Bladder microvascular endothelial cell (primary cell): ENCODE data around the gene HAUS7. TPM values are rescaled to one million over a fixed set of nuclear protein-coding genes. Genes with fewer than 3 reads are reported as not detected.

Experiments used
- total RNA-seq: library from RNA; depleted of rRNA; stranded (reverse); fragments of >200 nt; gene quantifications from 2 replicates; pipeline ENCODE4 v1.2.3, GENCODE V29; 2014

HAUS7 gene
- 15.9 and 21.5 TPM in 2 replicates for total RNA-seq

DNA sequence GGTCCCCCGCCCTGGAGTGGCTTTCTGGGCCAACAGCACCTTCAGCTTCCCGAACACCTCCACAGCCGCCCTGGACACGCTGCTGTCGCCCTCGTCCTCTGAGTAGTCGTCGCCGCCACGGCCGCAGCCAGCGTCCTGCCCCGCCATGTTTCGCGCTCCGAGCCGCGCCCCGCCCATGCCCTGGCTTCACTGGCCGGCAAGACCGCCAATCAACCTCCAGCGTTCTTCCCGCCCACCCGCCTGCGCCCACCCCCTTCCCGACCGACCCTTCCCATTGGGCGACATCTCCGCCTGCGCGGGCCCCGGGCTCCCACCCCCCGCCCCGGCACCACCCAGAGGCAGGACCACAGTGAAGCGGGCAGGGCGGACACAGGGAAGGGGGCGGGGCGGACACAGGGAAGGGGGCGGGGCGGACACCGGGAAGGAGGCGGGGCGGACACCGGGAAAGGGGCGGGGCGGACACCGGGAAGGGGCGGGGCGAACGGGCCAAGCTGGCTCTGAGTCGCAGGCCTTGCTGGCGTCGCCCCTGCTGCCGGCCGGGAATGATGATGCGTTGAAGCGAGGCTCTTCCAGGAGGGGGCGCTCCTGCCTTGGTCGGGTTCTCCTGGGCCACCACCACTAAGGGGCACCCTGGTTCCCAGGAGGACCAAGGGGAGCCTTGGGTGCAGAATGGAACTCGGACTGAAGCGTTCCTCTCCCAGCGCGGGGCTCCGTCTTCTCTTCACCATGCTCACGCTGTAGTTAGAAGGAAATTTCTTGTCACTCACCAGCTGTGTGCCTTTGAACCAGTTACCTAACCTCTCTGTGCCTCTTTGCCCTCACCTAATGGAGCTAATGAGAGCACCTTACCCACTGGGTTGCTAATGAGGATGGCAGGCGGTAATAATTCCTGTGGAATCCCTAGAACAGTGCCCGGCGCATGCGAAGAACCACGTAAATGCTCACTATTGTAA, at the start of gene HAUS7:
Gene HAUS7, minus strand, starts transcription at position 166 of the 953 bp plus-strand sequence. Its CDS starts 19 bp downstream, at position 147.

DNA sequence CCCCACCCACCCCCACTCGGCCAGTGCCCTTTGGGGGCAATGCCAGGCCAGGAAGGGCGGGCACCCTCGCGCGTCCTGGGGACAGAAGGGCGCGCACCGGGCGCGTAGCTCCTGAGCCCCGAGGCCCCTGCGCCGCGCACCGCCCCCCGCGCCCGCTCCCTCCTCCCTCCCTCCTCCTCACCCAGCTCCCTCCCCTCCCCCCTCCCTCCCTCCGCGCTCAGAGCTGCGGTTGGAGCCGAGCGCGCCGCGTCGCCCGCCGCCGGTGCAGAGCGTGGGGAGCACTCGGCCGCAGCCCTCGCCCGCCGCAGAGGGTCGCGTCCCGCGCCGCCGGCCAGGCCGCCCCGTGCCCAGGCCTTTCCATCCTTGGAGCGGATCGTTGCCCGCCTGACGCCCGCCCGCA, 47.0 kb upstream of the HAUS7 start, which contains the start of gene ATP2B3:
Gene ATP2B3, plus strand, starts transcription at position 220 of the 400 bp plus-strand sequence. CDS start 18,606 bp downstream, outside the sequence.

DNA sequence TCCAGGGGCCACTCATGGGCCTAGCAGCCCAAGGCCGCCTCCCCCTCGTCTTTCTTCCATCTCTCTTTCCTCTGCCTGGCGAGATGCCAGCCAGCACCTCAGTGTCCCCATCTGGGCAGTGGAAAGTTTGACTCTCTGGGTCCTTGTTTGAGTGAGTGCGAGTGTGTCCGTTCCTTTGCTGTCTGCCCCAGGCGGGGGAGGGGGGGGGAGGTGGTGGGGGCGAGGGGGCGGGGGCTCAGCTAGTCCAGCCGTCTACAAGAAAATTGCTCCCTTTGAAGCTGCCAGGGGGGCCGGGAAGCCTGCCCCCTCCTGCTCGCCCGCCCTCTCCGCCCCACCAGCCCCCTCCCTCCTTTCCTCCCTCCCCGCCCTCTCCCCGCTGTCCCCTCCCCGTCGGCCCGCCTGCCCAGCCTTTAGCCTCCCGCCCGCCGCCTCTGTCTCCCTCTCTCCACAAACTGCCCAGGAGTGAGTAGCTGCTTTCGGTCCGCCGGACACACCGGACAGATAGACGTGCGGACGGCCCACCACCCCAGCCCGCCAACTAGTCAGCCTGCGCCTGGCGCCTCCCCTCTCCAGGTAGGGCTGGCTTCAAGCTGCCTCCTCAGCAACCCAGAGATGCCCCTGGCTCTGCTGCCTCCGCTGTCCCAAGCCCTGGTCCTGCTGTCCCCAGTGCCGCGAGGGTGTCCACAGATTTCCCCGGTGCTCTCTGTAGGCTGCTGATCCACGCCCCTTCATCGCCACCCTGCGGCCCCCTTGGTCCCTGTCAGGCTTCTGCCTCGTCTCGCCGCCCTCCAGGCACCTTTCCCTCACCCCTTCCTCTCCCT, 24.4 kb upstream of the HAUS7 start, which contains the start of gene BGN:
Gene BGN, plus strand, starts transcription at position 440 of the 821 bp plus-strand sequence. CDS start 9,652 bp downstream, outside the sequence.

DNA sequence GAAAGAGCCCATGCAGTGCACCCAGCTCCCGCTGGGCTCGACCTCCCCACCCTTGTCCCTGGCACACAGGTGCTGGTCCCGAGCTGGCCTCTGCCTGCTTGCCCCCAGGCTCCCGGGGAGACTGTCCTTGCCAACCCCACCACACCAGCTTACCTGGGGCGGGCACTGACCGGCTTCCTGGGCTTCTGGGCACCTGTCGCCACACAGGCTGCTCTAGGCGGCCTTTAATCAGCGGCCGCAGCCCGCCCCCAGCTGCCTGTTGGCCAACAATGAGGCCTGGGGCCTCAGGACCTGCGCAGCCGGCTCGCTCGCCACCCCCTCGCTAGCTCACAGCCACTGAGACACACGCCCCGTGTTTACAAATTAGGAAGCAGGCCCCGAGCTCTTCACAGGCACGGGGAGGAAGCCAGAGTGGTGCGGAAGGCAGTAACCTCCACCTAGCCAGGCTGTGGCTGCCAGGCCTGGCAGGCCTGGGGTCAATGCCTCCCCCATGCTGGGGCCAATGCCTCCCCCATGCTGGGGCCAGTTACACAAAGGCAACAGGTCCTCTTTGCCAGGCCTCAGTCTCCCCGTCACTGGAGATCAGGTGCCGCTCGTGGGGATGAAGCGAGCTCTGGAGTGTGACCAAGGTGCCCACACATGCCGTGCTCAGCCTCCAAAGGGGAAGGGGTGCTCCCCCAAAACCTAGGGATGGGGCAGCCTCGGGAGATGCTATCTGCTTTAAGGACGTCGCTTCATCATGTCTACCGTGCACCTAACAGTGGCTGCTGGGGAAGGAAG, 24.3 kb downstream of the HAUS7 start, which contains the start of gene TREX2:
Gene TREX2, minus strand, starts transcription at position 201 of the 780 bp plus-strand sequence. CDS start 626 bp downstream, outside the sequence.

DNA sequence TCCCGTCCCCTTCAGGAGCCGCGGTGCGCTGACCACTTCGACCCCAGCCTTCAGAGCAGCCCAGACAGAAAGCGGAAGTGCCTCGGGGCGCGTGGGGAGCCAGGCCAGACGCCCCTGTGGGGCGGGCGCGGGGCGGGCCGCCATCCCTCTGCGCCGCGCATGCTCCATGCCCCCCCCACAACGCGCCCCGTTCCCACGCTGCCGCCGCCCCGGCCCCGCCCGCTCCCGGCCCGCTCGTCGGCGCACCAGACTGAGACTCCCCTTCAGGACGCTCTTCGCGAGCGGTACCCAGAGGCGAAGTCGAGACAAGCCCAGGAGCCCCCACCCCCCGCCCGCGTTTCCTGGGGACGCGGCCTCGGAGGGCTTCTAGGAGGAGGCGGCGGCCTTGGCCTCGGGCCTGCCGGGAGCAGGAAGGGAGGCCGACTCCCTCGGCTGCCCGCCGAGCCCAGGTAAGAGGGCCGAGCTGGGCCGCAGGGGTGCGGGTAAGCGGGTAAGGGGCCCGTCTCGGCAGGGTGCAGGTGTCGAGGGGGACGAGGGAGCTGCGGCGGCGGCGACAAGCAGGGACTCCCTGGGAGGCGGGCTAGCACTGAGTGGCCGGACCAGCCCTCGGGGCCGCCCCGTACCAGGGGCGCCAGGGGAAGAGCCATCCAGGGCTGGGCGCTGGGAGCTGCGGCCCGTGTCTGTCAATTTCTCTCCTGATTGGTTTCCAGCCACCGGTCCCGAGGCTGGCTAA, 59.0 kb downstream of the HAUS7 start, which contains the start of gene ZFP92:
Gene ZFP92, plus strand, starts transcription at position 218 of the 733 bp plus-strand sequence. CDS start 6,851 bp downstream, outside the sequence.

DNA sequence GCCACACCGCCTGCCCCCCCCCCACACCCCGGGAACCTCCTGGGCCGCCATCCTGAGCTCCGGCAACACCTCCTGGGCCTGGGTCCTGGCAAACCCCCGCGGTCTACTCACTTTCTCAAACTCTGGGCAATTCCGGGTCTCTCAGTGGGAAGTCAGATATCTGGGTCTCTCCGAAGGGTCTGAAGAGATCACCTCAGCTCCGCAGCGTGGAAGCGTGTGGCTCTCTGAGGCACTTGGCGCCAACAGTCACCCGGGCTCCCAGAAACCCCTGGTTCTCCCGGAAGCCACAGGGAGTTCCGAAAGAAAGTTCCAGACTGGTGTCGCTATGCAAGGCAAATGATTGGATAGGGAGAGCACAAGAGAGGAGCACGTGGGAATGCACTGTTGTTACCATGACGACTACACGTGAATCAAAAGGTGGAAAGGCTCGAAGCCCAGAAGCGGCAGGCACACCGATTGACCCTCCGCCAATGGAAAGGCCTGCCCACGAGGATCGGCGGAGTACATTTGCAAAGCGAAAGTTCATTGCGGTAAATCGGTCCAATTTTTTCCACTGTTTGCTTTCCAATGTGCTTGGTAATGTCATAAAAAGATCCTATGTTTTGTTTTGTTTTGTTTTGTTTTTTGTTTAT, 69.1 kb downstream of the HAUS7 start, which contains the start of gene PNMA6E:
Gene PNMA6E, minus strand, starts transcription at position 218 of the 632 bp plus-strand sequence. CDS start 2,501 bp downstream, outside the sequence.

Other genes with a start within 250 kb of the HAUS7 start
- not detected in 2 replicates for gene PNMA6F, start 148.8 kb downstream of the HAUS7 start, total RNA-seq
- 2.8 and 5.5 TPM in 2 replicates for gene ZNF275, start 136.4 kb downstream of the HAUS7 start, total RNA-seq
- gene PNMA6E, start 69.2 kb downstream of the HAUS7 start, total RNA-seq, result not detected in 2 replicates
- under 0.01 and 0.69 TPM in 2 replicates for gene ZFP92, start 59.1 kb downstream of the HAUS7 start, total RNA-seq
- 2.1 and 7.3 TPM in 2 replicates for gene TREX2, start 24.5 kb downstream of the HAUS7 start, total RNA-seq
- 4.4 and 81.7 TPM in 2 replicates for gene BGN, start 24.4 kb upstream of the HAUS7 start, total RNA-seq
- under 0.01 TPM in 1 of 2 replicates, not detected in the other for gene ATP2B3, start 47.1 kb upstream of the HAUS7 start, total RNA-seq
- gene CCNQ, start 128.6 kb upstream of the HAUS7 start, total RNA-seq, result 28.4 and 38.2 TPM in 2 replicates
- gene DUSP9, start 176.6 kb upstream of the HAUS7 start, total RNA-seq, result under 0.01 and 0.13 TPM in 2 replicates
- gene PNCK, start 203.2 kb upstream of the HAUS7 start, total RNA-seq, result not detected in 2 replicates
- 1.6 and 5.5 TPM in 2 replicates for gene SLC6A8, start 217.3 kb upstream of the HAUS7 start, total RNA-seq